Endothelial cell of umbilical vein (primary cell): Measurements from ENCODE around the gene MKRN1.

Experiments used
- EZH2 ChIP-seq: IDR thresholded peaks from 2 replicates; pipeline ENCODE4 v1.6.1; 2012; ENCODE audit warnings: borderline replicate concordance, low read depth, mild to moderate bottlenecking, moderate library complexity, low read length, inconsistent platforms; ENCODE audit not compliant: severe bottlenecking
- POLR2AphosphoS5 ChIP-seq: IDR thresholded peaks from 2 replicates; pipeline ENCODE4 v1.6.1; 2012; ENCODE audit warnings: low read depth, mild to moderate bottlenecking, control low read depth, low read length, moderate library complexity; ENCODE audit not compliant: insufficient read depth
- TF ChIP-seq, protein P1 (sequence below), 2 donors: IDR thresholded peaks; 1 replicate in 1 of 2; 2 replicates in 1 of 2; pipeline ENCODE4 v1.5.1; 2011; ENCODE audit warnings: low read length in 2 of 2, mild to moderate bottlenecking in 2 of 2, moderate library complexity in 2 of 2, control low read depth in 1 of 2, inconsistent platforms in 1 of 2, low read depth in 1 of 2; ENCODE audit not compliant: insufficient read depth in 1 of 2; ENCODE audit errors: extremely low read depth in 1 of 2

DNA sequence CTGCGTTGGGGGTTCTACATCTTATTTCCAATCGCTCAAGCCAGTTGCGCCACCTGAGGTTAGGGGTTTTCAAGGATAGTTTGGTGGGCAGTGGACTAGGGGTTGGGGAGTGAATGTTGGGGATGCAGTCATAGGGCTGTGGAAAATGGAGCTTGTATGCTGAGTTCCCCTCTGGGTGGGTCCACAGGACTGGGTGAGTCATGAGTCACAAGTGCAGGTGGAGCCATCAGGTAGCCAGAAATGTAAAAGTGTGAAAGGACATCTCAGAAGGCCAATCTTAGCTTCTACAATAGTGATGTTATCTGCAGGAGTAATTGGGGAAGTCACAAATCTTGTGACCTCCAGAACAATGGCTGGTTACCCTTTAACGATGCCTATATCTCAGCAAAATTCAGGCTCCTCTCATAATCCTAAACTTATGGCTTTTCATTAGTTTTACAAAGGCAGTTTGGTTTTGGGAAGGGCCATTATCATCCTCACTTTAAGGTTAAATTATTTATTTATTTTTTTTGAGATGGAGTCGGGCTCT, 18.0 kb upstream of the MKRN1 start:
- TF ChIP-seq, protein P1, sequence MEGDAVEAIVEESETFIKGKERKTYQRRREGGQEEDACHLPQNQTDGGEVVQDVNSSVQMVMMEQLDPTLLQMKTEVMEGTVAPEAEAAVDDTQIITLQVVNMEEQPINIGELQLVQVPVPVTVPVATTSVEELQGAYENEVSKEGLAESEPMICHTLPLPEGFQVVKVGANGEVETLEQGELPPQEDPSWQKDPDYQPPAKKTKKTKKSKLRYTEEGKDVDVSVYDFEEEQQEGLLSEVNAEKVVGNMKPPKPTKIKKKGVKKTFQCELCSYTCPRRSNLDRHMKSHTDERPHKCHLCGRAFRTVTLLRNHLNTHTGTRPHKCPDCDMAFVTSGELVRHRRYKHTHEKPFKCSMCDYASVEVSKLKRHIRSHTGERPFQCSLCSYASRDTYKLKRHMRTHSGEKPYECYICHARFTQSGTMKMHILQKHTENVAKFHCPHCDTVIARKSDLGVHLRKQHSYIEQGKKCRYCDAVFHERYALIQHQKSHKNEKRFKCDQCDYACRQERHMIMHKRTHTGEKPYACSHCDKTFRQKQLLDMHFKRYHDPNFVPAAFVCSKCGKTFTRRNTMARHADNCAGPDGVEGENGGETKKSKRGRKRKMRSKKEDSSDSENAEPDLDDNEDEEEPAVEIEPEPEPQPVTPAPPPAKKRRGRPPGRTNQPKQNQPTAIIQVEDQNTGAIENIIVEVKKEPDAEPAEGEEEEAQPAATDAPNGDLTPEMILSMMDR (IDR thresholded peaks at IDR 0.05; ENCODE audit: extremely low read depth in 1 of 2, insufficient read depth in 1 of 2, low read depth in 1 of 2, low read length in 2 of 2): no peak
- TF ChIP-seq EZH2 (no peak), POLR2AphosphoS5 (no peak)
